Measurements from ENCODE around the gene HOXA9. TPM values are rescaled to one million over a fixed set of nuclear protein-coding genes. Genes with fewer than 3 reads are reported as not detected.

The HOXA9 gene
- polyA plus RNA-seq, 3 donors, result 1.4 to 6.3 (median 2.7) TPM

GRCh38 chr7:27125986-27126394 is 39.3 kb downstream of the HOXA9 start:
- WGBS, 3 donors, result 22 to 55% (median 51%) methylated on average over 5 of the region's 5 CpGs
- H3K27ac ChIP-seq (ENCODE audit: low read depth, low read length), result no peak overlapping the region

- no peak overlapping the region for H3K27ac ChIP-seq (ENCODE audit: low read depth, low read length)
- WGBS, 3 donors, result 39 to 73% (median 73%) methylated on average over 8 of the region's 8 CpGs
These were observed 40.2 kb downstream of the HOXA9 start for GRCh38 chr7:27124902-27125689.

GRCh38 chr7:27124096-27124901 is 41.0 kb downstream of the HOXA9 start:
- WGBS, 3 donors, result 30 to 65% (median 56%) methylated on average over 43 of the region's 43 CpGs
- no peak overlapping the region for H3K27ac ChIP-seq (ENCODE audit: low read depth, low read length)

GRCh38 chr7:27123477-27124053 is 41.8 kb downstream of the HOXA9 start:
- peak overlapping the region; percentile 89 for H3K27ac ChIP-seq (ENCODE audit: low read depth, low read length)
- 29 to 72% (median 69%) methylated on average over 22 to 26 of the region's 26 CpGs for WGBS, 3 donors

GRCh38 chr7:27123007-27123476 is 42.3 kb downstream of the HOXA9 start:
- H3K27ac ChIP-seq (ENCODE audit: low read depth, low read length), result peak overlapping the region; percentile 89
- WGBS, 3 donors, result 17 to 53% (median 49%) methylated on average over 14 of the region's 14 CpGs

GRCh38 chr7:27122077-27122910 is 43.0 kb downstream of the HOXA9 start:
- 25 to 64% (median 54%) methylated on average over 42 of the region's 42 CpGs for WGBS, 3 donors
- H3K27ac ChIP-seq (ENCODE audit: low read depth, low read length), result peak overlapping the region; percentile 40

- WGBS, 3 donors, result 36 to 63% (median 57%) methylated on average over 7 of the region's 7 CpGs
- H3K27ac ChIP-seq (ENCODE audit: low read depth, low read length), result peak overlapping the region; percentile 40
These were observed 43.7 kb downstream of the HOXA9 start for GRCh38 chr7:27121684-27122076.

- 20 to 44% (median 33%) methylated on average over 1 of the region's 1 CpG for WGBS, 3 donors
- H3K27ac ChIP-seq (ENCODE audit: low read depth, low read length), result no peak overlapping the region
These were observed 45.9 kb downstream of the HOXA9 start for GRCh38 chr7:27119412-27119911.

- WGBS, 3 donors, result 36 to 38% (median 37%) methylated on average over 3 of the region's 3 CpGs
- H3K27ac ChIP-seq (ENCODE audit: low read depth, low read length), result no peak overlapping the region
These were observed 46.8 kb downstream of the HOXA9 start for GRCh38 chr7:27118580-27118979.

GRCh38 chr7:27117887-27118491 is 47.3 kb downstream of the HOXA9 start:
- 26 to 42% (median 34%) methylated on average over 19 of the region's 19 CpGs for WGBS, 3 donors
- no peak overlapping the region for H3K27ac ChIP-seq (ENCODE audit: low read depth, low read length)

GRCh38 chr7:27116962-27117886 is 48.1 kb downstream of the HOXA9 start:
- H3K27ac ChIP-seq (ENCODE audit: low read depth, low read length), result no peak overlapping the region
- 21 to 53% (median 52%) methylated on average over 12 of the region's 12 CpGs for WGBS, 3 donors

- WGBS, 3 donors, result 39 to 53% (median 50%) methylated on average over 20 of the region's 20 CpGs
- no peak overlapping the region for H3K27ac ChIP-seq (ENCODE audit: low read depth, low read length)
These were observed 49.0 kb downstream of the HOXA9 start for GRCh38 chr7:27116031-27116961.

GRCh38 chr7:27115221-27116026 is 49.9 kb downstream of the HOXA9 start:
- H3K27ac ChIP-seq (ENCODE audit: low read depth, low read length), result peak overlapping the region; percentile 87
- WGBS, 3 donors, result 21 to 49% (median 46%) methylated on average over 45 of the region's 45 CpGs

- H3K27ac ChIP-seq (ENCODE audit: low read depth, low read length), result peak overlapping the region; percentile 87
- WGBS, 3 donors, result 21 to 44% (median 39%) methylated on average over 6 of the region's 6 CpGs
These were observed 50.5 kb downstream of the HOXA9 start for GRCh38 chr7:27114881-27115220.

Measured in adipose tissue (tissue), 3 donors.